Endothelial cell of umbilical vein (primary cell): ENCODE results near the gene LIME1. TPM values are rescaled to one million over a fixed set of nuclear protein-coding genes. Genes with fewer than 3 reads are reported as not detected.

Experiments used
- BruUV-seq: library from RNA; stranded (reverse); fragments of 400-500 nt; replicated peaks from 2 replicates; lab custom pipeline; 2021; lab: Mats Ljungman, UMichigan
- CTCF ChIA-PET: fragments of 300-600, 350-600 bp; sonication (Branson Sonifier 250); formaldehyde crosslinking; loops from one replicate; lab custom pipeline; 2021; ENCODE audit warnings: antibody characterized with exemption, inconsistent platforms; lab: Charles Lee
- POLR2A ChIA-PET: fragments of 300-600, 350-600 bp; sonication (Branson Sonifier 250); formaldehyde crosslinking; loops from one replicate; lab custom pipeline; 2021; ENCODE audit warnings: antibody characterized with exemption, inconsistent platforms; lab: Charles Lee
- DNase-seq: peaks from one replicate; pipeline ENCODE4 v3.0.0-alpha.2; 2011; ENCODE audit warnings: low read depth, low spot score
- FAIRE-seq: peaks from 2 replicates; lab custom pipeline; 2011; peaks lifted over from hg19 to GRCh38; lab: Jason Lieb, UNC
- H2AFZ ChIP-seq: 2 replicates; pipeline ENCODE4 v1.6.0; 2012; ENCODE audit warnings: low read depth, low read length, control low read depth, inconsistent platforms
- H3K27ac ChIP-seq: 2 replicates; pipeline ENCODE4 v1.5.1; 2011; ENCODE audit warnings: low read depth, mild to moderate bottlenecking, control low read depth, low read length, moderate library complexity; ENCODE audit not compliant: insufficient read depth
- H3K27me3 ChIP-seq, 2 experiments: 2 replicates each; pipeline versions ENCODE4 v1.6.0 to v1.6.1; 2011; ENCODE audit warnings: low read length in 2 of 2, mixed read lengths in 1 of 2; ENCODE audit not compliant: control insufficient read depth in 2 of 2, insufficient read depth in 2 of 2
- H3K36me3 ChIP-seq, 2 experiments: 2 replicates in 1 of 2; 3 replicates in 1 of 2; pipeline ENCODE4 v1.5.1; 2011; ENCODE audit warnings: low read length in 2 of 2, mild to moderate bottlenecking in 1 of 2, moderate library complexity in 1 of 2; ENCODE audit not compliant: control insufficient read depth in 2 of 2, insufficient read depth in 2 of 2; ENCODE audit errors: extremely low read depth in 1 of 2
- H3K4me1 ChIP-seq: 3 replicates; pipeline ENCODE4 v1.5.1; 2011; ENCODE audit warnings: mild to moderate bottlenecking, low read length; ENCODE audit not compliant: control insufficient read depth, insufficient read depth; ENCODE audit errors: extremely low read depth
- H3K4me2 ChIP-seq: 2 replicates; pipeline ENCODE4 v1.6.1; 2011; ENCODE audit warnings: low read length, control low read depth, mixed read lengths; ENCODE audit not compliant: insufficient read depth
- H3K4me3 ChIP-seq, 3 experiments: fragments of 200-600 bp in 1 of 3; sonication (generic), shearing (Covaris generic) in 1 of 3; replicated peaks in 1 of 3; 2 replicates each; pipeline ENCODE4 v1.5.1; 2011 to 2016; ENCODE audit warnings: control low read depth in 3 of 3, low read length in 3 of 3, mild to moderate bottlenecking in 2 of 3, inconsistent platforms in 1 of 3, low read depth in 1 of 3, moderate library complexity in 1 of 3; ENCODE audit not compliant: insufficient read depth in 1 of 3
- H3K79me2 ChIP-seq: 2 replicates; pipeline ENCODE4 v1.6.0; 2012; ENCODE audit warnings: low read length, inconsistent platforms; ENCODE audit not compliant: control insufficient read depth, insufficient read depth
- H3K9ac ChIP-seq: replicated peaks from 2 replicates; pipeline ENCODE3; 2011; ENCODE audit warnings: low read length, control low read depth; ENCODE audit not compliant: insufficient read depth; ENCODE audit errors: extremely low read depth
- H3K9me1 ChIP-seq: replicated peaks from 3 replicates; pipeline ENCODE4 v1.6.0; 2011; ENCODE audit warnings: mild to moderate bottlenecking, low read length; ENCODE audit not compliant: control insufficient read depth, insufficient read depth; ENCODE audit errors: extremely low read depth
- H3K9me3 ChIP-seq: replicated peaks from 2 replicates; pipeline ENCODE4 v1.5.1; 2012; ENCODE audit warnings: low read length, inconsistent platforms; ENCODE audit not compliant: control insufficient read depth, insufficient read depth
- H4K20me1 ChIP-seq: replicated peaks from 2 replicates; pipeline ENCODE3; 2011; ENCODE audit warnings: mild to moderate bottlenecking, low read length; ENCODE audit not compliant: control insufficient read depth, insufficient read depth; ENCODE audit errors: extremely low read depth
- FOS ChIP-seq: IDR thresholded peaks from 2 replicates; pipeline ENCODE4 v1.6.1; 2011; ENCODE audit warnings: mild to moderate bottlenecking, low read length, moderate library complexity, borderline replicate concordance; ENCODE audit not compliant: insufficient read depth
- GATA2 ChIP-seq: IDR thresholded peaks from 2 replicates; pipeline ENCODE4 v1.7.0; 2011; ENCODE audit warnings: low read depth, mild to moderate bottlenecking, moderate library complexity, mixed read lengths, low read length; ENCODE audit not compliant: insufficient read length, insufficient read depth
- MYC ChIP-seq: IDR thresholded peaks from one replicate; pipeline ENCODE4 v1.6.1; 2011; ENCODE audit warnings: mild to moderate bottlenecking, low read depth, low read length
- POLR2A ChIP-seq: IDR thresholded peaks from 2 replicates; pipeline ENCODE4 v1.6.1; 2012; ENCODE audit warnings: low read depth, mild to moderate bottlenecking, control low read depth, low read length
- POLR2AphosphoS5 ChIP-seq: IDR thresholded peaks from 2 replicates; pipeline ENCODE4 v1.6.1; 2012; ENCODE audit warnings: low read depth, mild to moderate bottlenecking, control low read depth, low read length, moderate library complexity; ENCODE audit not compliant: insufficient read depth
- dilution Hi-C: fragments of 300-500 bp; cut with MboI; formaldehyde crosslinking; loops from one replicate; pipeline ENCODE4 v1.15.0; 2019; ENCODE audit warnings: low sequenced_read_pairs; ENCODE audit not compliant: extremely low pct_ligation_motif_present
- intact Hi-C: fragments of 100-400 bp; cut with micrococcal nuclease; formaldehyde crosslinking; loops from one replicate; pipeline ENCODE4 v1.10.0; 2022
- polyA plus RNA-seq, 4 experiments: library from polyadenylated mRNA; depleted of rRNA in 3 of 4; stranded (reverse) in 3 of 4; unstranded in 1 of 4; fragments of >200 nt; gene quantifications; 2 replicates each; pipeline versions ENCODE4 v1.2.1 to v1.2.3, GENCODE V29; 2011 to 2012; ENCODE audit warnings: missing spikeins in 1 of 4
- total RNA-seq: library from RNA; stranded (reverse); gene quantifications from 2 replicates; pipeline ENCODE4 v1.2.3, GENCODE V29; 2021
- TF ChIP-seq, protein P1 (sequence below), 2 donors: IDR thresholded peaks; 1 replicate in 1 of 2; 2 replicates in 1 of 2; pipeline ENCODE4 v1.5.1; 2011; ENCODE audit warnings: low read length in 2 of 2, mild to moderate bottlenecking in 2 of 2, moderate library complexity in 2 of 2, control low read depth in 1 of 2, inconsistent platforms in 1 of 2, low read depth in 1 of 2; ENCODE audit not compliant: insufficient read depth in 1 of 2; ENCODE audit errors: extremely low read depth in 1 of 2

The LIME1 gene
- total and polyA plus RNA-seq, 2 donors (not counting 3 experiments of a cell fraction or from before 2014, with no cell fraction given), result 10.7 to 12.2 TPM

DNA sequence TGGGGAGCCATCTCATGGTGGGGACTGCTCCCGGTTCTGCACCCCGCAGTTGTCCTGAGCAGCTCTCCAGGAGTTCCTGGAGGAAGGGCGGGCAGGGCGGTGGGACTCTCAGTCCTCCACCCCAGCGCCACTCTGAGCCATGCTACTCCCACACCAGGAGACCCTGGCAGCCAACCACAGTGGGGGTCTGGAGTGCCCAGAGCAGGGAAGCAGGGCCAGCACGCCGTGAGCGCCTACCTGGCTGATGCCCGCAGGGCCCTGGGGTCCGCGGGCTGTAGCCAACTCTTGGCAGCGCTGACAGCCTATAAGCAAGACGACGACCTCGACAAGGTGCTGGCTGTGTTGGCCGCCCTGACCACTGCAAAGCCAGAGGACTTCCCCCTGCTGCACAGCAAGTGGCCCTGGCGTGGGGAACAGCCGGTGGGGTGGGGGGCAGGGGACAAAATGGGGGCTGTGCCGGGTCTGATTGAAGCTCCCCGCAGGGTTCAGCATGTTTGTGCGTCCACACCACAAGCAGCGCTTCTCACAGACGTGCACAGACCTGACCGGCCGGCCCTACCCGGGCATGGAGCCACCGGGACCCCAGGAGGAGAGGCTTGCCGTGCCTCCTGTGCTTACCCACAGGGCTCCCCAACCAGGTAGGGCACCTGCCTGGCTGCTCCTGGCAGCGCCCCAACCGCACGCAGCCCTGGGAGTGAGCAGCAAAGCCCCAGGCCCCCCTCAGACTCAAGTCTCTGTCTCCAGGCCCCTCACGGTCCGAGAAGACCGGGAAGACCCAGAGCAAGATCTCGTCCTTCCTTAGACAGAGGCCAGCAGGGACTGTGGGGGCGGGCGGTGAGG lies 41.7 kb upstream of the LIME1 start:
- dilution Hi-C loops, result no loop called here
- no peak overlapping the region for H3K9ac ChIP-seq
- no peak for DNase-seq
- intact Hi-C loops, result loop anchor here (5.0 kb wide), 1 partner anchor 42 kb away; the partner anchor contains the start of genes LIME1 and SLC2A4RG
- no peaks in the 10 kb centered on the region for H3K9me3 ChIP-seq
- no peaks in the 10 kb centered on the region for H3K36me3 ChIP-seq
- no peaks in the 10 kb centered on the region for H3K79me2 ChIP-seq
- no peak overlapping the region for H3K4me3 ChIP-seq
- no peaks in the 10 kb centered on the region for H4K20me1 ChIP-seq
- no TSS peak for BruUV-seq
- H3K27ac ChIP-seq, result no peak overlapping the region
- no peak for FAIRE-seq
- TF ChIP-seq, protein P1, sequence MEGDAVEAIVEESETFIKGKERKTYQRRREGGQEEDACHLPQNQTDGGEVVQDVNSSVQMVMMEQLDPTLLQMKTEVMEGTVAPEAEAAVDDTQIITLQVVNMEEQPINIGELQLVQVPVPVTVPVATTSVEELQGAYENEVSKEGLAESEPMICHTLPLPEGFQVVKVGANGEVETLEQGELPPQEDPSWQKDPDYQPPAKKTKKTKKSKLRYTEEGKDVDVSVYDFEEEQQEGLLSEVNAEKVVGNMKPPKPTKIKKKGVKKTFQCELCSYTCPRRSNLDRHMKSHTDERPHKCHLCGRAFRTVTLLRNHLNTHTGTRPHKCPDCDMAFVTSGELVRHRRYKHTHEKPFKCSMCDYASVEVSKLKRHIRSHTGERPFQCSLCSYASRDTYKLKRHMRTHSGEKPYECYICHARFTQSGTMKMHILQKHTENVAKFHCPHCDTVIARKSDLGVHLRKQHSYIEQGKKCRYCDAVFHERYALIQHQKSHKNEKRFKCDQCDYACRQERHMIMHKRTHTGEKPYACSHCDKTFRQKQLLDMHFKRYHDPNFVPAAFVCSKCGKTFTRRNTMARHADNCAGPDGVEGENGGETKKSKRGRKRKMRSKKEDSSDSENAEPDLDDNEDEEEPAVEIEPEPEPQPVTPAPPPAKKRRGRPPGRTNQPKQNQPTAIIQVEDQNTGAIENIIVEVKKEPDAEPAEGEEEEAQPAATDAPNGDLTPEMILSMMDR (IDR thresholded peaks at IDR 0.05; ENCODE audit: extremely low read depth in 1 of 2, insufficient read depth in 1 of 2, low read depth in 1 of 2, low read length in 2 of 2), result no peak
- TF ChIP-seq MYC, result no peak
- no peak for TF ChIP-seq GATA2
- TF ChIP-seq POLR2A, result no peak
- TF ChIP-seq FOS, result no peak
- no peak for TF ChIP-seq POLR2AphosphoS5
- CTCF ChIA-PET, result no interaction called here
- no peak overlapping the region for H2AFZ ChIP-seq
- H3K27me3 ChIP-seq, result no peaks in the 10 kb centered on the region
- H3K9me1 ChIP-seq, result no peaks in the 10 kb centered on the region
- peaks cover 34% of the 10 kb centered on the region for H3K4me1 ChIP-seq
- H3K4me2 ChIP-seq, result no peak overlapping the region
- POLR2A ChIA-PET, result no interaction called here
